H9 (cell line): ENCODE measurements around the gene NAV1. TPM values are rescaled to one million over a fixed set of nuclear protein-coding genes. Genes with fewer than 3 reads are reported as not detected.

Experiments used
- DNase-seq: peaks from one replicate; pipeline ENCODE4 v3.0.0-alpha.2; 2017
- H2AFZ ChIP-seq: one replicate; pipeline ENCODE4 v1.6.1; 2013; ENCODE audit warnings: mild to moderate bottlenecking, low read length, control low read depth, moderate library complexity
- H2AK5ac ChIP-seq: 2 replicates; pipeline ENCODE4 v1.6.1; 2013; ENCODE audit warnings: low read length, control low read depth, mixed read lengths; ENCODE audit not compliant: insufficient read length
- H2BK120ac ChIP-seq: one replicate; pipeline ENCODE4 v1.6.1; 2013; ENCODE audit warnings: low read depth, mild to moderate bottlenecking, low read length, control low read depth, inconsistent platforms; ENCODE audit not compliant: poor library complexity, severe bottlenecking
- H2BK12ac ChIP-seq: 2 replicates; pipeline ENCODE4 v1.6.1; 2013; ENCODE audit warnings: low read length, control low read depth, mixed read lengths, low read depth; ENCODE audit not compliant: insufficient read length
- H2BK15ac ChIP-seq: 2 replicates; pipeline ENCODE4 v1.6.1; 2013; ENCODE audit warnings: low read depth, low read length, control low read depth
- H2BK20ac ChIP-seq: one replicate; pipeline ENCODE4 v1.6.1; 2013; ENCODE audit warnings: low read depth, mild to moderate bottlenecking, low read length, control low read depth, inconsistent platforms; ENCODE audit not compliant: poor library complexity, severe bottlenecking
- H2BK5ac ChIP-seq: 2 replicates; pipeline ENCODE4 v1.6.1; 2013; ENCODE audit warnings: low read length, control low read depth, mixed read lengths; ENCODE audit not compliant: insufficient read length
- H3K14ac ChIP-seq: 2 replicates; pipeline ENCODE4 v1.6.1; 2013; ENCODE audit warnings: low read length, control low read depth; ENCODE audit not compliant: insufficient read depth
- H3K18ac ChIP-seq: 2 replicates; pipeline ENCODE4 v1.6.1; 2013; ENCODE audit warnings: low read depth, mild to moderate bottlenecking, mixed read lengths, low read length, control low read depth; ENCODE audit not compliant: insufficient read length
- H3K23ac ChIP-seq: 2 replicates; pipeline ENCODE4 v1.6.1; 2013; ENCODE audit warnings: low read length, control low read depth, mixed read lengths, low read depth; ENCODE audit not compliant: insufficient read length
- H3K23me2 ChIP-seq: 2 replicates; pipeline ENCODE4 v1.6.1; 2013; ENCODE audit warnings: low read depth, mild to moderate bottlenecking, mixed read lengths, low read length, control low read depth; ENCODE audit not compliant: insufficient read length, poor library complexity, severe bottlenecking
- H3K27ac ChIP-seq: 2 replicates; pipeline ENCODE4 v1.5.1; 2013; ENCODE audit warnings: low read length, control low read depth, mixed read lengths, low read depth; ENCODE audit not compliant: insufficient read length
- H3K27me3 ChIP-seq: 2 replicates; pipeline ENCODE4 v1.6.1; 2013; ENCODE audit warnings: low read length, control low read depth, inconsistent platforms; ENCODE audit not compliant: insufficient read depth
- H3K4ac ChIP-seq: 2 replicates; pipeline ENCODE4 v1.6.1; 2013; ENCODE audit warnings: low read depth, mild to moderate bottlenecking, control low read depth, inconsistent platforms, low read length, moderate library complexity
- H3K4me1 ChIP-seq: 2 replicates; pipeline ENCODE4 v1.6.1; 2013; ENCODE audit warnings: low read length, control low read depth, inconsistent platforms; ENCODE audit not compliant: insufficient read depth
- H3K4me2 ChIP-seq: 2 replicates; pipeline ENCODE4 v1.6.1; 2013; ENCODE audit warnings: low read length, control low read depth, mixed read lengths; ENCODE audit not compliant: insufficient read length, insufficient read depth
- H3K56ac ChIP-seq: 2 replicates; pipeline ENCODE4 v1.6.1; 2013; ENCODE audit warnings: low read depth, mild to moderate bottlenecking, mixed read lengths, low read length, control low read depth; ENCODE audit not compliant: insufficient read length
- H3K79me1 ChIP-seq: 2 replicates; pipeline ENCODE4 v1.6.1; 2013; ENCODE audit warnings: low read depth, mild to moderate bottlenecking, moderate library complexity, low read length, control low read depth, inconsistent platforms; ENCODE audit not compliant: insufficient read depth, poor library complexity, severe bottlenecking
- H3K79me2 ChIP-seq: 2 replicates; pipeline ENCODE4 v1.6.1; 2013; ENCODE audit warnings: low read length, control low read depth, inconsistent platforms; ENCODE audit not compliant: insufficient read depth
- H3K9ac ChIP-seq: 2 replicates; pipeline ENCODE4 v1.6.1; 2013; ENCODE audit warnings: low read length, control low read depth, mixed read lengths; ENCODE audit not compliant: insufficient read length; ENCODE audit errors: extremely low read depth
- H3K9me3 ChIP-seq: one replicate; pipeline ENCODE4 v1.6.1; 2013; ENCODE audit warnings: low read depth, low read length, inconsistent platforms; ENCODE audit not compliant: control insufficient read depth
- H3T11ph ChIP-seq: one replicate; pipeline ENCODE4 v1.6.1; 2013; ENCODE audit warnings: mild to moderate bottlenecking, low read length, control low read depth, inconsistent platforms
- H4K20me1 ChIP-seq: one replicate; pipeline ENCODE4 v1.6.1; 2013; ENCODE audit not compliant: control insufficient read depth, insufficient read length, insufficient read depth
- H4K5ac ChIP-seq: 2 replicates; pipeline ENCODE4 v1.6.1; 2013; ENCODE audit warnings: low read depth, mild to moderate bottlenecking, mixed read lengths, low read length, control low read depth; ENCODE audit not compliant: insufficient read length
- H4K8ac ChIP-seq: replicated peaks from 2 replicates; pipeline ENCODE4 v1.6.1; 2013; ENCODE audit warnings: low read length, control low read depth, mixed read lengths, low read depth; ENCODE audit not compliant: insufficient read length
- H4K91ac ChIP-seq: 2 replicates; pipeline ENCODE4 v1.6.1; 2013; ENCODE audit warnings: low read depth, mild to moderate bottlenecking, moderate library complexity, mixed read lengths, low read length, control low read depth; ENCODE audit not compliant: insufficient read length
- H3K27ac Mint-ChIP-seq, 3 experiments: 2 replicates in 2 of 3; 3 replicates in 1 of 3; pipeline ENCODE4 v1.8.0; 2020 to 2021; ENCODE audit warnings: mixed read lengths in 3 of 3, mild to moderate bottlenecking in 1 of 3, moderate library complexity in 1 of 3
- H3K27me3 Mint-ChIP-seq: 2 replicates; pipeline ENCODE4 v1.8.0; 2021; ENCODE audit warnings: low read depth, mild to moderate bottlenecking, moderate library complexity, mixed read lengths
- H3K36me3 Mint-ChIP-seq, 3 experiments: 2 replicates in 2 of 3; 3 replicates in 1 of 3; pipeline ENCODE4 v1.8.0; 2020 to 2021; ENCODE audit warnings: low read depth in 3 of 3, mixed read lengths in 3 of 3; ENCODE audit not compliant: insufficient read depth in 1 of 3
- H3K4me1 Mint-ChIP-seq, 2 experiments: 2 replicates each; pipeline ENCODE4 v1.8.0; 2020; ENCODE audit warnings: mixed read lengths in 2 of 2
- H3K4me3 Mint-ChIP-seq, 2 experiments: 2 replicates in 1 of 2; 3 replicates in 1 of 2; pipeline ENCODE4 v1.8.0; 2020 to 2021; ENCODE audit warnings: mild to moderate bottlenecking in 2 of 2, mixed read lengths in 2 of 2, moderate library complexity in 1 of 2
- H3K9me3 Mint-ChIP-seq, 2 experiments: 2 replicates in 1 of 2; 3 replicates in 1 of 2; pipeline ENCODE4 v1.8.0; 2020; ENCODE audit warnings: mild to moderate bottlenecking in 2 of 2, mixed read lengths in 2 of 2, moderate library complexity in 1 of 2
- WGBS: extraction: QIAGEN DNeasy Blood & Tissue Kit; methylation state at CpG from one replicate; pipeline ENCODE4 v1.1.7; 2013; ENCODE audit warnings: missing lambda C conversion rate, low lambda C conversion rate, mixed read lengths; ENCODE audit not compliant: insufficient read length; ENCODE audit errors: extremely low coverage; 5-methylcytosine and 5-hydroxymethylcytosine counted together
- total RNA-seq: library from RNA; stranded (reverse); gene quantifications from 2 replicates; pipeline ENCODE4 v1.2.1, GENCODE V29; 2021
- TF ChIP-seq, protein P1 (sequence below): fragments of 200-600 bp; sonication (generic); conservative IDR thresholded peaks from 3 replicates; pipeline ENCODE4 v1.8.0; 2021; ENCODE audit warnings: antibody characterized with exemption, mild to moderate bottlenecking

NAV1 gene
- total RNA-seq, 1 experiment from 2014 or later, result 20.5 TPM

GRCh38 chr1:201568265-201568664 is 29.3 kb downstream of the NAV1 start:
- Histone ChIP-seq H3K4me1 (0 out of 2 replicates have a peak, but pooled peaks cover 2% of the 10 kb centered on the region), H3K79me2 (no peaks in the 10 kb centered on the region), H3T11ph (no peak overlapping the region), H2BK12ac (no peak overlapping the region), H2BK20ac (no peak overlapping the region), H3K9ac (no peak overlapping the region), H2BK5ac (no peak overlapping the region), H3K14ac (no peak overlapping the region), H2BK120ac (no peak overlapping the region), H4K5ac (no peak overlapping the region), H2BK15ac (no peak overlapping the region), H2AFZ (no peak overlapping the region), H3K27me3 (no peaks in the 10 kb centered on the region; the same call in 1 of the 2 replicates), H3K4ac (no peak overlapping the region), H3K56ac (no peak overlapping the region), H3K79me1 (no peaks in the 10 kb centered on the region), H2AK5ac (no peak overlapping the region), H3K23me2 (no peaks in the 10 kb centered on the region), H4K91ac (no peak overlapping the region), H3K9me3 (no peaks in the 10 kb centered on the region), H3K18ac (no peak overlapping the region), H4K20me1 (no peaks in the 10 kb centered on the region), H4K8ac (no peak overlapping the region), H3K27ac (no peak overlapping the region), H3K4me2 (no peak overlapping the region), H3K23ac (no peak overlapping the region)
- Mint-ChIP-seq H3K4me3 (no peak overlapping the region), H3K9me3 (peaks cover 0 to 2% of the 10 kb centered on the region in 2 experiments; a peak in 3 of 5 replicates), H3K4me1 (peaks cover 4 to 17% of the 10 kb centered on the region in 2 experiments), H3K27me3 (peaks cover 2% of the 10 kb centered on the region), H3K27ac (no peak overlapping the region), H3K36me3 (no peaks in the 10 kb centered on the region)
- no peak for DNase-seq
- TF ChIP-seq, protein P1, sequence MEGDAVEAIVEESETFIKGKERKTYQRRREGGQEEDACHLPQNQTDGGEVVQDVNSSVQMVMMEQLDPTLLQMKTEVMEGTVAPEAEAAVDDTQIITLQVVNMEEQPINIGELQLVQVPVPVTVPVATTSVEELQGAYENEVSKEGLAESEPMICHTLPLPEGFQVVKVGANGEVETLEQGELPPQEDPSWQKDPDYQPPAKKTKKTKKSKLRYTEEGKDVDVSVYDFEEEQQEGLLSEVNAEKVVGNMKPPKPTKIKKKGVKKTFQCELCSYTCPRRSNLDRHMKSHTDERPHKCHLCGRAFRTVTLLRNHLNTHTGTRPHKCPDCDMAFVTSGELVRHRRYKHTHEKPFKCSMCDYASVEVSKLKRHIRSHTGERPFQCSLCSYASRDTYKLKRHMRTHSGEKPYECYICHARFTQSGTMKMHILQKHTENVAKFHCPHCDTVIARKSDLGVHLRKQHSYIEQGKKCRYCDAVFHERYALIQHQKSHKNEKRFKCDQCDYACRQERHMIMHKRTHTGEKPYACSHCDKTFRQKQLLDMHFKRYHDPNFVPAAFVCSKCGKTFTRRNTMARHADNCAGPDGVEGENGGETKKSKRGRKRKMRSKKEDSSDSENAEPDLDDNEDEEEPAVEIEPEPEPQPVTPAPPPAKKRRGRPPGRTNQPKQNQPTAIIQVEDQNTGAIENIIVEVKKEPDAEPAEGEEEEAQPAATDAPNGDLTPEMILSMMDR, result no peak
- no CpG with 5 or more reads among the region's 6 CpGs for WGBS
